A549 (cell line): Measurements from ENCODE around the gene DLG2. TPM values are rescaled to one million over a fixed set of nuclear protein-coding genes. Genes with fewer than 3 reads are reported as not detected.

ENCODE experiments used
- ATAC-seq, 2 experiments: fragments of 200-7000 bp in 1 of 2; fragments of >200 bp in 1 of 2; cut with Nextera tagmentation in 1 of 2; cut with Tn5 transposase in 1 of 2; 3 replicates each; pipeline versions ENCODE4 v1.8.0 to v1.9.1; 2018 to 2020; ENCODE audit warnings: mild to moderate bottlenecking in 1 of 2, moderate library complexity in 1 of 2
- CTCF ChIA-PET: fragments of 300-600 bp; sonication (Branson Sonifier 250); formaldehyde crosslinking; extraction: SDS; loops from one replicate; lab custom pipeline; 2021; ENCODE audit warnings: antibody characterized with exemption, inconsistent platforms; lab: Yijun Ruan, JAX
- POLR2A ChIA-PET: fragments of 350-600 bp; formaldehyde crosslinking; extraction: SDS; loops from one replicate; lab custom pipeline; 2021; ENCODE audit warnings: antibody characterized with exemption, inconsistent platforms; lab: Yijun Ruan, JAX
- DNase-seq, 2 experiments: peaks; one replicate each; pipeline versions ENCODE4 v3.0.0 to v3.0.0-alpha.2; 2011 to 2016; ENCODE audit warnings: low read depth in 1 of 2, low spot score in 1 of 2
- FAIRE-seq: peaks from 2 replicates; lab custom pipeline; 2011; peaks lifted over from hg19 to GRCh38; lab: Jason Lieb, UNC
- H3K27ac ChIP-seq, 2 experiments: fragments of >200 bp; sonication (Bioruptor Twin); formaldehyde crosslinking; 3 replicates each; pipeline ENCODE4 v1.5.1; 2016 to 2017
- H3K4me1 ChIP-seq: fragments of >200 bp; sonication (Bioruptor Twin); formaldehyde crosslinking; 3 replicates; pipeline ENCODE4 v1.6.1; 2016
- H3K4me2 ChIP-seq: fragments of >200 bp; sonication (Bioruptor Twin); formaldehyde crosslinking; 3 replicates; pipeline ENCODE4 v1.6.1; 2016
- H3K4me3 ChIP-seq: fragments of >200 bp; sonication (Bioruptor Twin); formaldehyde crosslinking; 3 replicates; pipeline ENCODE4 v1.5.1; 2016
- H3K9me3 ChIP-seq: fragments of >200 bp; sonication (Bioruptor Twin); formaldehyde crosslinking; 3 replicates; pipeline ENCODE4 v1.6.1; 2016
- BHLHE40 ChIP-seq: IDR thresholded peaks from 2 replicates; pipeline ENCODE4 v1.6.1; 2012; ENCODE audit warnings: low read depth, low read length, inconsistent platforms
- CBX2 ChIP-seq: fragments of 200-600 bp; sonication (generic); IDR thresholded peaks from 2 replicates; pipeline ENCODE4 v1.6.1; 2016; ENCODE audit warnings: low read depth, mild to moderate bottlenecking, borderline replicate concordance
- EHMT2 ChIP-seq: fragments of 200-600 bp; sonication (generic); IDR thresholded peaks from 2 replicates; pipeline ENCODE4 v1.6.1; 2016; ENCODE audit warnings: antibody characterized with exemption, low read depth, mild to moderate bottlenecking, moderate library complexity
- EP300 ChIP-seq, 2 experiments: fragments of >200 bp; sonication (Bioruptor Twin); formaldehyde crosslinking; IDR thresholded peaks; 2 replicates in 1 of 2; 3 replicates in 1 of 2; pipeline ENCODE4 v1.6.1; 2016 to 2017
- ESRRA ChIP-seq: fragments of 150-350 bp; IDR thresholded peaks from 2 replicates; pipeline ENCODE4 v1.6.1; 2014; ENCODE audit warnings: mild to moderate bottlenecking, low read length, borderline replicate concordance
- FOXS1 ChIP-seq: fragments of 250-450 bp; sonication (Bioruptor Pico); IDR thresholded peaks from 2 replicates; pipeline ENCODE4 v1.5.0; 2020; ENCODE audit warnings: mild to moderate bottlenecking, moderate library complexity
- HOXB13 ChIP-seq: fragments of 250-450 bp; sonication (Bioruptor Pico); IDR thresholded peaks from 2 replicates; pipeline ENCODE4 v1.5.0; 2020; ENCODE audit warnings: low read depth, mild to moderate bottlenecking, moderate library complexity
- KDM1A ChIP-seq: fragments of 200-600 bp; sonication (generic); IDR thresholded peaks from 2 replicates; pipeline ENCODE4 v1.6.1; 2016; ENCODE audit warnings: low read depth, mild to moderate bottlenecking
- KDM5A ChIP-seq: fragments of 200-600 bp; sonication (generic); IDR thresholded peaks from 2 replicates; pipeline ENCODE4 v1.6.1; 2016; ENCODE audit warnings: antibody characterized with exemption, mild to moderate bottlenecking
- MAFK ChIP-seq: fragments of 450-650 bp; IDR thresholded peaks from 2 replicates; pipeline ENCODE4 v1.6.1; 2014; ENCODE audit not compliant: partially characterized antibody
- NFE2L2 ChIP-seq: fragments of 150-350 bp; conservative IDR thresholded peaks from 2 replicates; pipeline ENCODE4 v1.6.1; 2014; ENCODE audit warnings: low read length
- PHF8 ChIP-seq: fragments of 200-600 bp; sonication (generic); IDR thresholded peaks from 2 replicates; pipeline ENCODE4 v1.6.1; 2016; ENCODE audit warnings: low read depth, mild to moderate bottlenecking, antibody characterized with exemption, moderate library complexity, borderline replicate concordance
- RAD21 ChIP-seq, 2 experiments: fragments of >200 bp in 1 of 2; sonication (Bioruptor Twin) in 1 of 2; formaldehyde crosslinking in 1 of 2; IDR thresholded peaks in 1 of 2; conservative IDR thresholded peaks in 1 of 2; 2 replicates in 1 of 2; 3 replicates in 1 of 2; pipeline ENCODE4 v1.6.1; 2012 to 2018; ENCODE audit warnings: inconsistent platforms in 1 of 2
- RARB ChIP-seq: fragments of 250-450 bp; sonication (Bioruptor Pico); IDR thresholded peaks from 2 replicates; pipeline ENCODE4 v1.8.0; 2021; ENCODE audit warnings: mild to moderate bottlenecking, moderate library complexity
- RCOR1 ChIP-seq: fragments of 150-350 bp; IDR thresholded peaks from 2 replicates; pipeline ENCODE4 v1.6.1; 2014; ENCODE audit warnings: antibody characterized with exemption, low read length, low read depth
- RFX5 ChIP-seq: fragments of 450-650 bp; IDR thresholded peaks from 2 replicates; pipeline ENCODE4 v1.7.1; 2014; ENCODE audit warnings: antibody characterized with exemption, mild to moderate bottlenecking, moderate library complexity
- RNF2 ChIP-seq: fragments of 200-600 bp; sonication (generic); IDR thresholded peaks from 2 replicates; pipeline ENCODE4 v1.6.1; 2016; ENCODE audit warnings: low read depth, mild to moderate bottlenecking, antibody characterized with exemption, moderate library complexity, borderline replicate concordance
- ZFP36 ChIP-seq: fragments of 450-650 bp; IDR thresholded peaks from 2 replicates; pipeline ENCODE4 v1.6.1; 2014; ENCODE audit warnings: borderline replicate concordance; ENCODE audit not compliant: partially characterized antibody
- ZNF302 ChIP-seq: fragments of 250-450 bp; sonication (Bioruptor Pico); IDR thresholded peaks from 2 replicates; pipeline ENCODE4 v1.9.0; 2021; ENCODE audit warnings: inconsistent platforms, mild to moderate bottlenecking, moderate library complexity
- WGBS: methylation state at CpG from one replicate; pipeline ENCODE4 v1.1.6; 2017; ENCODE audit errors: missing lambda C conversion rate; 5-methylcytosine and 5-hydroxymethylcytosine counted together
- polyA plus RNA-seq, 4 experiments: library from polyadenylated mRNA; depleted of rRNA in 3 of 4; stranded (reverse); fragments of >200 nt; fragmentation: RNase III in 1 of 4; extraction: RNeasy Plus Mini Kit Qiagen cat#74134 plus additional on column Dnase treatment in 1 of 4; gene quantifications; 2 replicates in 3 of 4; 3 replicates in 1 of 4; pipeline ENCODE4 v1.2.3, GENCODE V29; 2011 to 2017
- TF ChIP-seq, protein P1 (sequence below): fragments of 250-450 bp; sonication (Bioruptor Pico); IDR thresholded peaks from 2 replicates; pipeline ENCODE4 v1.5.0; 2020; ENCODE audit warnings: low read depth, mild to moderate bottlenecking, moderate library complexity
- TF ChIP-seq, protein P2 (sequence below): IDR thresholded peaks from 2 replicates; pipeline ENCODE4 v1.6.1; 2012; ENCODE audit warnings: low read depth, borderline replicate concordance
- TF ChIP-seq, protein P3 (sequence below): IDR thresholded peaks from 2 replicates; pipeline ENCODE4 v1.6.1; 2012
- TF ChIP-seq, protein P4 (sequence below): fragments of >200 bp; sonication (Bioruptor Twin); formaldehyde crosslinking; IDR thresholded peaks from 3 replicates; pipeline ENCODE4 v1.5.1; 2016
- TF ChIP-seq, protein P5 (sequence below): IDR thresholded peaks from 2 replicates; pipeline ENCODE4 v1.6.1; 2012

The DLG2 gene
- polyA plus RNA-seq, 2 of the 4 experiments (the other 2 are of a cell fraction) = 0.26 to 0.79 TPM

DNA sequence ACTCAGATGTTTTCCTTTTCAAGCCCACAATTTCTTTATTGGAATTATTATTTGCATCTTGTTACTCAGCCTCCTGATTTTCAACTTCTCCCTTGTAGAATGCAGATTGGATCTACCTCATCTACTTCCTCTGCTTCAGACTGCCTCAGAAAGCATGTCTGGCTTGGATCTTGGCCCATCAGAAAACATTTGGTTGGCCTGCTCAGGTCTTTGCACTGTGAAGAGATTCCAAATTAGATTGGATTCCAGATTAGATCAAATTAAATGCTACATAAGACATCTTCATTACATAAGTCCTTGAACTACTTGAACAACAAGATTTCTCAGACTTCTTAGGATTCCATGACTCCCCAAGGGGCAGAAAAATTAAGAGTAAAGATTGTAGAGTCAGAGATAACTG lies 358.0 kb downstream of the DLG2 start:
- no peaks in the 10 kb centered on the region for H3K4me1 ChIP-seq
- TF ChIP-seq RFX5 (no peak), KDM1A (no peak), PHF8 (no peak), BHLHE40 (no peak), HOXB13 (CRISPR knock-in tag) (no peak), ESRRA (no peak), ZNF302 (CRISPR knock-in tag) (no peak), FOXS1 (CRISPR knock-in tag) (no peak), RARB (CRISPR knock-in tag) (no peak), RAD21 (conservative IDR thresholded peaks at IDR 0.05 in 1 of 2, IDR thresholded peaks at IDR 0.05 in 1 of 2) (no peak), KDM5A (no peak), RCOR1 (no peak), EHMT2 (no peak), RNF2 (no peak)
- TF ChIP-seq, protein P1, sequence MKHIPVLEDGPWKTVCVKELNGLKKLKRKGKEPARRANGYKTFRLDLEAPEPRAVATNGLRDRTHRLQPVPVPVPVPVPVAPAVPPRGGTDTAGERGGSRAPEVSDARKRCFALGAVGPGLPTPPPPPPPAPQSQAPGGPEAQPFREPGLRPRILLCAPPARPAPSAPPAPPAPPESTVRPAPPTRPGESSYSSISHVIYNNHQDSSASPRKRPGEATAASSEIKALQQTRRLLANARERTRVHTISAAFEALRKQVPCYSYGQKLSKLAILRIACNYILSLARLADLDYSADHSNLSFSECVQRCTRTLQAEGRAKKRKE (CRISPR knock-in tag) = no peak
- TF ChIP-seq, protein P2, sequence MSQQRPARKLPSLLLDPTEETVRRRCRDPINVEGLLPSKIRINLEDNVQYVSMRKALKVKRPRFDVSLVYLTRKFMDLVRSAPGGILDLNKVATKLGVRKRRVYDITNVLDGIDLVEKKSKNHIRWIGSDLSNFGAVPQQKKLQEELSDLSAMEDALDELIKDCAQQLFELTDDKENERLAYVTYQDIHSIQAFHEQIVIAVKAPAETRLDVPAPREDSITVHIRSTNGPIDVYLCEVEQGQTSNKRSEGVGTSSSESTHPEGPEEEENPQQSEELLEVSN = no peak
- TF ChIP-seq, protein P3, sequence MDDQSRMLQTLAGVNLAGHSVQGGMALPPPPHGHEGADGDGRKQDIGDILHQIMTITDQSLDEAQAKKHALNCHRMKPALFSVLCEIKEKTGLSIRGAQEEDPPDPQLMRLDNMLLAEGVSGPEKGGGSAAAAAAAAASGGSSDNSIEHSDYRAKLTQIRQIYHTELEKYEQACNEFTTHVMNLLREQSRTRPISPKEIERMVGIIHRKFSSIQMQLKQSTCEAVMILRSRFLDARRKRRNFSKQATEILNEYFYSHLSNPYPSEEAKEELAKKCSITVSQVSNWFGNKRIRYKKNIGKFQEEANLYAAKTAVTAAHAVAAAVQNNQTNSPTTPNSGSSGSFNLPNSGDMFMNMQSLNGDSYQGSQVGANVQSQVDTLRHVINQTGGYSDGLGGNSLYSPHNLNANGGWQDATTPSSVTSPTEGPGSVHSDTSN = no peak
- no peak overlapping the region for H3K27ac ChIP-seq
- H3K9me3 ChIP-seq = no peaks in the 10 kb centered on the region
- ChIA-PET POLR2A (no interaction called here), CTCF (no interaction called here)
- FAIRE-seq = no peak
- H3K4me2 ChIP-seq = no peak overlapping the region
- no peak overlapping the region for H3K4me3 ChIP-seq
- no peak for DNase-seq
- no peak for ATAC-seq

DNA sequence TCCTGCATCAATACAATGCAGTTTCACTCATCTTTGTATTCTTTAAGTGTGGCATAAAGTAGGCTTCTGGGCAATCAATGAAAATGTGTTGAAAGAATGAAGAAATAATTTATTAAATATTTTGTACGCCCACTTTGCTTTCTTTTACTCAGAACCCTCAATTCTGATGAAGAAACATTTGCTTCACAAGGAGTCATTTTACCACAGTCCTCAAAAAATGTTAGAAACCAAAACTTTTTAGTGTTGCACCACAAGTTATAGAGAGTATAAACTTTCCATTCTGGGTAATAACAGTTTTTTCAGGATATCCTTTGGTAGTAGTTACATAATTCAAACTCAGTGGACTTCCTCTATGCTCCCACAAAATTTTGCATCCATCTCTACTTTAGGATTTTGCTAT lies 360.5 kb downstream of the DLG2 start:
- no peak overlapping the region for H3K4me3 ChIP-seq
- FAIRE-seq (no peak), DNase-seq (no peak)

DNA sequence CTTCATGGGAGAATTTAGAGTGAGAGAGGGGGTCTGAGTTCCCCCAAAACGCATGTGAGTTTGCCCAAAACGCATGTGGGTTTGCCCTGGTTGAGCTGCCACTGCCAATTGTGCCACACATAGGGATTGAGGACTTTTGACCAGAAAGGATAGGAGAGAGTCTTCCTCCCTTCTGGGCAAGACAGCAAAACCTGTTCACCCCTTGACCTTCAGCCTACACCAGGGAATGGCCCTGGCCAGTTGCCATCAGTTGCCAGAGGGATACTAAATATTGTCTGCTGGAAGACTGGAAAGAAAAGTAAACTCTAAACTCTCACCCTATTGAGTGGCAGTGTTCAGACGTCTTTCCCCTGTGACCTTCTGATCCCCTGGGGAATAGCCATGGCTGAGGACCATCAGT lies 363.8 kb downstream of the DLG2 start:
- no peaks in the 10 kb centered on the region for H3K9me3 ChIP-seq
- DNase-seq = no peak
- no peak overlapping the region for H3K4me3 ChIP-seq
- FAIRE-seq = no peak
- no peaks in the 10 kb centered on the region for H3K4me1 ChIP-seq
- no peak for ATAC-seq
- CTCF ChIA-PET = no interaction called here
- WGBS = 9% methylated on average over 3 of the region's 3 CpGs
- H3K27ac ChIP-seq = no peak overlapping the region
- no peak overlapping the region for H3K4me2 ChIP-seq
- POLR2A ChIA-PET = no interaction called here
- TF ChIP-seq ZFP36 = no peak
- no peak for TF ChIP-seq ZNF302 (CRISPR knock-in tag)
- TF ChIP-seq, protein P3 = no peak
- no peak for TF ChIP-seq EP300 (IDR thresholded peaks at IDR 0.05)
- no peak for TF ChIP-seq KDM5A
- TF ChIP-seq NFE2L2 = no peak
- no peak for TF ChIP-seq RCOR1
- TF ChIP-seq MAFK = no peak
- TF ChIP-seq, protein P2 = no peak
- TF ChIP-seq, protein P4, sequence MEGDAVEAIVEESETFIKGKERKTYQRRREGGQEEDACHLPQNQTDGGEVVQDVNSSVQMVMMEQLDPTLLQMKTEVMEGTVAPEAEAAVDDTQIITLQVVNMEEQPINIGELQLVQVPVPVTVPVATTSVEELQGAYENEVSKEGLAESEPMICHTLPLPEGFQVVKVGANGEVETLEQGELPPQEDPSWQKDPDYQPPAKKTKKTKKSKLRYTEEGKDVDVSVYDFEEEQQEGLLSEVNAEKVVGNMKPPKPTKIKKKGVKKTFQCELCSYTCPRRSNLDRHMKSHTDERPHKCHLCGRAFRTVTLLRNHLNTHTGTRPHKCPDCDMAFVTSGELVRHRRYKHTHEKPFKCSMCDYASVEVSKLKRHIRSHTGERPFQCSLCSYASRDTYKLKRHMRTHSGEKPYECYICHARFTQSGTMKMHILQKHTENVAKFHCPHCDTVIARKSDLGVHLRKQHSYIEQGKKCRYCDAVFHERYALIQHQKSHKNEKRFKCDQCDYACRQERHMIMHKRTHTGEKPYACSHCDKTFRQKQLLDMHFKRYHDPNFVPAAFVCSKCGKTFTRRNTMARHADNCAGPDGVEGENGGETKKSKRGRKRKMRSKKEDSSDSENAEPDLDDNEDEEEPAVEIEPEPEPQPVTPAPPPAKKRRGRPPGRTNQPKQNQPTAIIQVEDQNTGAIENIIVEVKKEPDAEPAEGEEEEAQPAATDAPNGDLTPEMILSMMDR = no peak
- TF ChIP-seq, protein P5, sequence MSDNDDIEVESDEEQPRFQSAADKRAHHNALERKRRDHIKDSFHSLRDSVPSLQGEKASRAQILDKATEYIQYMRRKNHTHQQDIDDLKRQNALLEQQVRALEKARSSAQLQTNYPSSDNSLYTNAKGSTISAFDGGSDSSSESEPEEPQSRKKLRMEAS = no peak

More for the DNA sequence above, 360.5 kb downstream of the DLG2 start:
- 75% methylated on average over 1 of the region's 1 CpG for WGBS
- no peak overlapping the region for H3K4me2 ChIP-seq
- no peaks in the 10 kb centered on the region for H3K9me3 ChIP-seq
- TF ChIP-seq, protein P1 (CRISPR knock-in tag) = no peak
- TF ChIP-seq ESRRA (no peak), CBX2 (no peak), ZNF302 (CRISPR knock-in tag) (no peak), ZFP36 (no peak), MAFK (no peak)
- CTCF ChIA-PET = no interaction called here
- no peak for ATAC-seq
- H3K27ac ChIP-seq = no peak overlapping the region
- H3K4me1 ChIP-seq = no peaks in the 10 kb centered on the region
- POLR2A ChIA-PET = no interaction called here
